Measurements from ENCODE around the gene ZNF10.

Gene ZNF10

DNA sequence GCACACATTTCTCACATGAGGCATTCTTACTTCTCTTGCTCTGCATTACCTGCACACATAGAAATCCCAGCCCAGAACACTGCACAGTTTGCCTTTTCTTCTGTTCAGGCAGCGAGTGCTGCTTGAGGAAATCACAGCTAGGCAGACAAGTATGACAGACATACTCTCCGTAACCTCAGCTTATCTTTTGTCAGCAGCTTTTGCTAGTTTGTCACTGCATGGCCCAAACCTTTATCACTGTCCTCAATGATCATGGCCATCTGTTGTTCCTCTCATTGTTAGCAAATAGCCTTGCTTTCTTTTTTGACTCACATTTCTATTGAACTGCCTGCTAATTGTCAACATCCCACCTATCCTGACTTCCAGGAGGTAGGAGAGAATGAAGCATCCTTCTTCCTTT lies 5.3 kb downstream of the ZNF10 start:
- FAIRE-seq: no peak
- no peak for DNase-seq (ENCODE audit: insufficient read length)
- TF ChIP-seq POLR2AphosphoS5 (IDR thresholded peaks at IDR 0.05; ENCODE audit: low read depth, low read length): no peak
- no peak for TF ChIP-seq TAF1 (IDR thresholded peaks at IDR 0.05; ENCODE audit: borderline replicate concordance, low read depth, low read length)
- TF ChIP-seq POLR2A (IDR thresholded peaks at IDR 0.05; ENCODE audit: low read depth, low read length): no peak

GRCh38 chr12:133145981-133146380 lies 15.6 kb downstream of the ZNF10 start:
- TF ChIP-seq POLR2AphosphoS5 (IDR thresholded peaks at IDR 0.05; ENCODE audit: low read depth, low read length) (no peak), TAF1 (IDR thresholded peaks at IDR 0.05; ENCODE audit: borderline replicate concordance, low read depth, low read length) (no peak), POLR2A (IDR thresholded peaks at IDR 0.05; ENCODE audit: low read depth, low read length) (no peak)
- FAIRE-seq (no peak), DNase-seq (ENCODE audit: insufficient read length) (no peak)

- peak; percentile 42 for FAIRE-seq
- no peak for TF ChIP-seq POLR2AphosphoS5 (IDR thresholded peaks at IDR 0.05; ENCODE audit: low read depth, low read length)
- no peak for TF ChIP-seq POLR2A (IDR thresholded peaks at IDR 0.05; ENCODE audit: low read depth, low read length)
- TF ChIP-seq TAF1 (IDR thresholded peaks at IDR 0.05; ENCODE audit: borderline replicate concordance, low read depth, low read length): no peak
- no peak for DNase-seq (ENCODE audit: insufficient read length)
Measured at GRCh38 chr12:133156125-133156690, 25.8 kb downstream of the ZNF10 start.

DNA sequence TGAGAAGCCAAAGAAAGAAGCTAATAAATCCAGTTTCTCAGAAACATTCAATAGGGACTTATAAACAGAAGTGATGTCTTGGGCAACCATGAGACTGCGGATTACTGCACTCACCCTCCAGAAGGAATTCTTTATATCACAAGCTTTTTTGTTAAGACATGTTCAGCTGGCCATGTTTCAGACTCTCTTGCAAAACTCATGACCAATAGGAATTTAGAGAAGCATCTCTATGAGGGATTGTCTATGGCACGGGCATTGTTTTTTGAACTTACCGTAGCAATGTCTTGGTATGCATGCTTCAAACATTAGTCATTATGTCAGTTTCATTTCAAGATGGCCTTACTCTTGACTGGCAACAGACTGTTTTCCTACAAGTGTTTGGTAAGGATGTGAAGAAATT lies 35.3 kb downstream of the ZNF10 start:
- DNase-seq (ENCODE audit: insufficient read length) (no peak), FAIRE-seq (no peak)
- TF ChIP-seq TAF1 (IDR thresholded peaks at IDR 0.05; ENCODE audit: borderline replicate concordance, low read depth, low read length) (no peak), POLR2AphosphoS5 (IDR thresholded peaks at IDR 0.05; ENCODE audit: low read depth, low read length) (no peak), POLR2A (IDR thresholded peaks at IDR 0.05; ENCODE audit: low read depth, low read length) (no peak)

DNA sequence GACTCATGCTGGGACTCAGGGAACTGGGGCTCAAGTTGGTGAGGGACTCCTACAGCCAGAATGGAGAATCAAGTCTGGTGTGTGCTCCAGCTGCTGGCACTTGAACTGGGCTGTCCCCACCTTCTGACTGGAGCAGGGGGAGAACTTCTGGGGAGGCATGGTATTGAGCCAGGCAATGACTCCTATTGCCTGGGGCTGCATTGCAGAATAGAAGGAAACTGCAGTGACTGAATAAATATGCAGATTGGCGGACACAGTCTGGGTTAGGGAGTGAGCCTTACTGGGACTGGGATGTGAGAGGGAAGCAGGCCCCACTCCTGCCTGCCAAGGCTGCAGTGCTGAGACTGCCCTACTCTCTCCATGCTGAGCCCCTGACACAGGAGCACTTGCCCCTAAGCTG lies 42.1 kb downstream of the ZNF10 start:
- no peak for DNase-seq (ENCODE audit: insufficient read length)
- FAIRE-seq: no peak
- TF ChIP-seq POLR2A (IDR thresholded peaks at IDR 0.05; ENCODE audit: low read depth, low read length) (no peak), TAF1 (IDR thresholded peaks at IDR 0.05; ENCODE audit: borderline replicate concordance, low read depth, low read length) (no peak)

DNA sequence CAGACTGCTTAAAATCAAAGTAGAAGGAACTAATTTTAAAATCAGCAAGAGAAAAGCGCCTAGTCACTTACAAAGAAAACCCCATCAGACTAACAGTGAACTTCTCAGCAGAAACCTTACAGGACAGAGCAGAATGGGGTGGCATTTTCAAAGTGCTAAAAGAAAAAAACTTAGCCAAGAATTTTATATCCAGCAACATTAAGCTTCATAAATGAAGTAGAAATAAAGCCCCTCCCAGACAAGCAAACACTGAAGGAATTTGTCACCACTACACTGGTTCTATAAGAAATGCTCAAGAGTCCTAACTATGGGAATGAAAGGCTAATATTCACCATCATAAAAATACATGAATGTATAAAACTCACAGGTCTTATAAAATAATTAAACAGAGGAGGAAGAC lies 44.5 kb downstream of the ZNF10 start:
- FAIRE-seq (no peak), DNase-seq (ENCODE audit: insufficient read length) (no peak)
- no peak for TF ChIP-seq TAF1 (IDR thresholded peaks at IDR 0.05; ENCODE audit: borderline replicate concordance, low read depth, low read length)
- no peak for TF ChIP-seq POLR2A (IDR thresholded peaks at IDR 0.05; ENCODE audit: low read depth, low read length)
- no peak for TF ChIP-seq POLR2AphosphoS5 (IDR thresholded peaks at IDR 0.05; ENCODE audit: low read depth, low read length)

GRCh38 chr12:133180669-133181068 lies 50.2 kb downstream of the ZNF10 start:
- no peak for DNase-seq (ENCODE audit: insufficient read length)
- FAIRE-seq: no peak
- TF ChIP-seq TAF1 (IDR thresholded peaks at IDR 0.05; ENCODE audit: borderline replicate concordance, low read depth, low read length) (no peak), POLR2AphosphoS5 (IDR thresholded peaks at IDR 0.05; ENCODE audit: low read depth, low read length) (no peak), POLR2A (IDR thresholded peaks at IDR 0.05; ENCODE audit: low read depth, low read length) (no peak)

DNA sequence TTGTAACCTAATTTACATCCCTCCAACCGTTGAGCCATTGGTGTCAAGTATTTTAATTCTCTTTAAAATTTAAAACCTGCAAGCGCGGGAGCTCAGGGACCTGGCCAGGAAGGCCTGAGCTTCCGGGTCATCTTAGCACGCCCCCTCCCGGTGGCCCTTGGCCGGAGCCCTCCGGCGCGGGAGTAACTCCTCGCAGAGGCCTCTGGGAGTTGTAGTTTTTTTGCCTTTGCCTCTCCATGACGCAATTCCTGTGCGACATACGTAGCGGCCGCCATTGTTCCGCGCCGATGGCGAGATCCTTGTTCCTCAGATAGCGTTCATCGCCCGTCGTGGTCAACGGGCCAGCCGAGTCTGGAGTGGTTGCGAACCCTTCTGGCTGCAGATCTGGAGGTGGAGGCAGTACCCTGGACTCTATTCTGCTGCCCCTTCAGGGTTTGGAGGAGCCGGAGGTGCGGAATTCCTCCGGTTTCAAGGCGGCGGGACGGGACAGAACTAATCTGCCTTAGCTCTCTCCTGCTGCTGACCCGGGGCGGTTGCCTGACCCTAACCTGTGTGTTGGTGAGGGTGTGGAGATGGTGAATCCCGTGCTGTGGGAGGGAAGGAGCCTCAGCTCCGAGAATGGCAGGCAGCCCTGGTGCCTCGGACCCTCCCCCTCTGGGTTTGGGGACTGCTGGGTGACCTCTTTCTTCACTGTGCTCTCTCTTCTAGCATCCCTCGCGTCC lies 51.0 kb downstream of the ZNF10 start, which contains the start of gene ZNF268:
TSS of gene ZNF268 (plus strand) at position 258 of the 722 bp plus-strand sequence. CDS start 503 bp downstream, outside the sequence.
- FAIRE-seq: peak; percentile 96
- DNase-seq (ENCODE audit: insufficient read length): peak; percentile 83
- TF ChIP-seq POLR2A (IDR thresholded peaks at IDR 0.05; ENCODE audit: low read depth, low read length): peak; percentile 74; the same call in 1 of the 2 replicates
- TF ChIP-seq POLR2AphosphoS5 (IDR thresholded peaks at IDR 0.05; ENCODE audit: low read depth, low read length): peak; percentile 80
- no peak for TF ChIP-seq TAF1 (IDR thresholded peaks at IDR 0.05; ENCODE audit: borderline replicate concordance, low read depth, low read length)

DNA sequence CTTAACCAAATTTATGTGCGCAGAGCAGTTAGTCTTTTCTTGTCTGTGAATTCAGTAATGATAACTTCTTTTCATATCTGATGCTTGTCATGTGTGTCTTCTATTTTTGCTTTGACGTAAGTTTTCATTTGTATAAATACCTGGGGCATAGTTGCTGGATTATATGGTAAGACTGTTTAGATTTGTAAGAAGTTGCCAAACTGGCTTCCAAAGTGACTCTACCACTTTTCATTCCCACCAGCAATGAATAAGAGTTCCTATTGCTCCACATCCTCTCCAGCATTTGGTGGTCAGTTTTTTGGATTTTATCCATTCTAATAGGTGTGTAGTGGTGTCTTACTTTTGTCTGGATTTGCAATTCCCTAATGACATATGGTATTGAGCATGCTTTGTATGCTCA lies 59.7 kb downstream of the ZNF10 start:
- no peak for DNase-seq (ENCODE audit: insufficient read length)
- FAIRE-seq: no peak
- TF ChIP-seq POLR2A (IDR thresholded peaks at IDR 0.05; ENCODE audit: low read depth, low read length) (no peak), TAF1 (IDR thresholded peaks at IDR 0.05; ENCODE audit: borderline replicate concordance, low read depth, low read length) (no peak), POLR2AphosphoS5 (IDR thresholded peaks at IDR 0.05; ENCODE audit: low read depth, low read length) (no peak)

GRCh38 chr12:133192847-133193246 lies 62.4 kb downstream of the ZNF10 start:
- FAIRE-seq: no peak
- no peak for TF ChIP-seq POLR2AphosphoS5 (IDR thresholded peaks at IDR 0.05; ENCODE audit: low read depth, low read length)
- no peak for TF ChIP-seq POLR2A (IDR thresholded peaks at IDR 0.05; ENCODE audit: low read depth, low read length)
- no peak for TF ChIP-seq TAF1 (IDR thresholded peaks at IDR 0.05; ENCODE audit: borderline replicate concordance, low read depth, low read length)
- DNase-seq (ENCODE audit: insufficient read length): no peak

- FAIRE-seq (no peak), DNase-seq (ENCODE audit: insufficient read length) (no peak)
- no peak for TF ChIP-seq TAF1 (IDR thresholded peaks at IDR 0.05; ENCODE audit: borderline replicate concordance, low read depth, low read length)
- no peak for TF ChIP-seq POLR2AphosphoS5 (IDR thresholded peaks at IDR 0.05; ENCODE audit: low read depth, low read length)
Measured at GRCh38 chr12:133201888-133202287, 71.5 kb downstream of the ZNF10 start.
